DOHH2 (cell line): ENCODE results near the gene HNF4A.

Experiments
- H3F3A ChIP-seq: fragments of 200-600 bp; sonication (generic), shearing (Covaris generic); 2 replicates; pipeline ENCODE4 v1.6.0; 2016; ENCODE audit warnings: antibody characterized with exemption, mild to moderate bottlenecking; ENCODE audit not compliant: control insufficient read depth, insufficient read depth
- H3K27ac ChIP-seq: fragments of 200-600 bp; sonication (generic); 2 replicates; pipeline ENCODE4 v1.5.1; 2014; ENCODE audit warnings: low read depth, mild to moderate bottlenecking, low read length, moderate library complexity
- H3K27me3 ChIP-seq: fragments of 200-600 bp; sonication (generic); 2 replicates; pipeline ENCODE4 v1.6.1; 2014; ENCODE audit warnings: mild to moderate bottlenecking, low read length, mixed read lengths; ENCODE audit not compliant: control insufficient read depth
- H3K36me3 ChIP-seq: fragments of 200-600 bp; sonication (generic); 2 replicates; pipeline ENCODE4 v1.6.1; 2014; ENCODE audit warnings: mild to moderate bottlenecking, low read length, moderate library complexity, mixed read lengths; ENCODE audit not compliant: control insufficient read depth
- H3K4me1 ChIP-seq: fragments of 200-600 bp; sonication (generic); 2 replicates; pipeline ENCODE4 v1.6.1; 2014; ENCODE audit warnings: mild to moderate bottlenecking, low read length, mixed read lengths; ENCODE audit not compliant: control insufficient read depth
- H3K4me2 ChIP-seq: fragments of 200-600 bp; sonication (generic); 2 replicates; pipeline ENCODE4 v1.6.0; 2014; ENCODE audit warnings: mild to moderate bottlenecking, low read length, moderate library complexity
- H3K4me3 ChIP-seq: fragments of 200-600 bp; sonication (generic); 2 replicates; pipeline ENCODE4 v1.5.1; 2014; ENCODE audit warnings: mild to moderate bottlenecking, low read length, mixed read lengths
- H3K79me2 ChIP-seq: fragments of 200-600 bp; sonication (generic); 2 replicates; pipeline ENCODE4 v1.6.1; 2014; ENCODE audit warnings: mild to moderate bottlenecking, low read length, mixed read lengths; ENCODE audit not compliant: control insufficient read depth
- H3K9me2 ChIP-seq: fragments of 200-600 bp; sonication (generic); replicated peaks from 2 replicates; pipeline ENCODE4 v1.6.1; 2014; ENCODE audit warnings: mild to moderate bottlenecking, low read length, mixed read lengths; ENCODE audit not compliant: control insufficient read depth
- H3K9me3 ChIP-seq: fragments of 200-600 bp; sonication (generic); 2 replicates; pipeline ENCODE4 v1.6.1; 2014; ENCODE audit warnings: antibody characterized with exemption, low read length, mixed read lengths; ENCODE audit not compliant: control insufficient read depth, insufficient read depth
- H4K20me1 ChIP-seq: fragments of 200-600 bp; sonication (generic); 2 replicates; pipeline ENCODE4 v1.6.0; 2014; ENCODE audit warnings: low read depth, mild to moderate bottlenecking, antibody characterized with exemption, low read length, moderate library complexity; ENCODE audit not compliant: control insufficient read depth, insufficient read depth
- EZH2phosphoT487 ChIP-seq: fragments of 200-600 bp; sonication (generic); IDR thresholded peaks from 2 replicates; pipeline ENCODE4 v1.6.1; 2017; ENCODE audit warnings: borderline replicate concordance, mild to moderate bottlenecking, antibody characterized with exemption, low read length, moderate library complexity, mixed read lengths
- TF ChIP-seq, protein P1 (sequence below): fragments of 200-600 bp; sonication (generic); IDR thresholded peaks from one replicate; pipeline ENCODE4 v1.5.1; 2014; ENCODE audit warnings: antibody characterized with exemption, mild to moderate bottlenecking, low read depth, low read length; ENCODE audit not compliant: poor library complexity, severe bottlenecking

HNF4A gene

GRCh38 chr20:44475372-44475693, 119.8 kb downstream of the HNF4A start:
- H3K27ac ChIP-seq: no peak overlapping the region
- H3K9me3 ChIP-seq: no peaks in the 10 kb centered on the region
- peak overlapping the region; percentile 94 for H3K4me3 ChIP-seq
- H3K4me2 ChIP-seq: peak overlapping the region; percentile 83
- H3K9me2 ChIP-seq: no peaks in the 10 kb centered on the region
- TF ChIP-seq, protein P1, sequence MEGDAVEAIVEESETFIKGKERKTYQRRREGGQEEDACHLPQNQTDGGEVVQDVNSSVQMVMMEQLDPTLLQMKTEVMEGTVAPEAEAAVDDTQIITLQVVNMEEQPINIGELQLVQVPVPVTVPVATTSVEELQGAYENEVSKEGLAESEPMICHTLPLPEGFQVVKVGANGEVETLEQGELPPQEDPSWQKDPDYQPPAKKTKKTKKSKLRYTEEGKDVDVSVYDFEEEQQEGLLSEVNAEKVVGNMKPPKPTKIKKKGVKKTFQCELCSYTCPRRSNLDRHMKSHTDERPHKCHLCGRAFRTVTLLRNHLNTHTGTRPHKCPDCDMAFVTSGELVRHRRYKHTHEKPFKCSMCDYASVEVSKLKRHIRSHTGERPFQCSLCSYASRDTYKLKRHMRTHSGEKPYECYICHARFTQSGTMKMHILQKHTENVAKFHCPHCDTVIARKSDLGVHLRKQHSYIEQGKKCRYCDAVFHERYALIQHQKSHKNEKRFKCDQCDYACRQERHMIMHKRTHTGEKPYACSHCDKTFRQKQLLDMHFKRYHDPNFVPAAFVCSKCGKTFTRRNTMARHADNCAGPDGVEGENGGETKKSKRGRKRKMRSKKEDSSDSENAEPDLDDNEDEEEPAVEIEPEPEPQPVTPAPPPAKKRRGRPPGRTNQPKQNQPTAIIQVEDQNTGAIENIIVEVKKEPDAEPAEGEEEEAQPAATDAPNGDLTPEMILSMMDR: no peak
- no peak for TF ChIP-seq EZH2phosphoT487
- peaks cover 13% of the 10 kb centered on the region for H3F3A ChIP-seq
- H3K27me3 ChIP-seq: peaks cover 9% of the 10 kb centered on the region
- peaks cover 29% of the 10 kb centered on the region for H3K4me1 ChIP-seq
- H4K20me1 ChIP-seq: no peaks in the 10 kb centered on the region
- H3K79me2 ChIP-seq: peaks cover 21% of the 10 kb centered on the region
- peaks cover 9% of the 10 kb centered on the region for H3K36me3 ChIP-seq

- Histone ChIP-seq H3K4me1 (peaks cover 29% of the 10 kb centered on the region), H3K4me2 (peak within 1 kb of the TSS; percentile 83), H3F3A (peaks cover 13% of the 10 kb centered on the region), H4K20me1 (no peaks in the 10 kb centered on the region), H3K4me3 (peak within 1 kb of the TSS; percentile 94), H3K27me3 (peaks cover 4% of the 10 kb centered on the region), H3K79me2 (peaks cover 21% of the 10 kb centered on the region), H3K27ac (peak within 1 kb of the TSS; percentile 57), H3K9me3 (no peaks in the 10 kb centered on the region), H3K9me2 (no peaks in the 10 kb centered on the region), H3K36me3 (peaks cover 14% of the 10 kb centered on the region)
- TF ChIP-seq, protein P1: peak; percentile 35
- no peak for TF ChIP-seq EZH2phosphoT487
These were observed 120.4 kb downstream of the HNF4A start, which contains the start of gene TTPAL for GRCh38 chr20:44475694-44476560. Gene TTPAL, plus strand, starts transcription at chr20:44475874. Its CDS starts 4,126 bp downstream, at chr20:44480000.

- Histone ChIP-seq H3K4me2 (peak overlapping the region; percentile 83), H3K9me2 (no peaks in the 10 kb centered on the region), H3K27me3 (no peaks in the 10 kb centered on the region), H3K4me3 (peak overlapping the region; percentile 94), H3K4me1 (peaks cover 29% of the 10 kb centered on the region), H3K9me3 (no peaks in the 10 kb centered on the region), H3K36me3 (peaks cover 25% of the 10 kb centered on the region), H3K27ac (no peak overlapping the region), H4K20me1 (no peaks in the 10 kb centered on the region), H3K79me2 (peaks cover 21% of the 10 kb centered on the region), H3F3A (peaks cover 13% of the 10 kb centered on the region)
- TF ChIP-seq EZH2phosphoT487: no peak
- TF ChIP-seq, protein P1: no peak
These were observed 121.7 kb downstream of the HNF4A start for GRCh38 chr20:44477151-44477550.
